ENCODE results near the gene GNAO1.

GNAO1 gene

DNA sequence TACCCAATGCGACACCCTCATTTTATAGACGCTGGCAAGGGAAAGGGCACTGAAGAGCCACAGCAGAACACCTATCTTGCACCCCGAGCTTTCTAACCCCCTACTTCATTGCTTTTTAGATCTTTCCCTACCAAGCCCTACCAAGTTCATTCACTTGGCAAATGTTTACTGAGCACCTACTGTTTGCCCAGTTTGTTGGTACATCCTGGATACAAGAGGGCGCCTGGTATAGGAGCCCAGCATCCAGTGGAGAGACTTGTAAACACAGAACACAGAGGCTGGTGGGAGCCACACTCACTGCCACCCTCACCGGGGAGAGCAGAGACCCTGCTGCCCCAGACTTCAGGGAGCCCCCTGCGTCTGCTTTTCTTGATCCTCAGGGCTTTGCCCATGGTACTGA is 112.6 kb downstream of the GNAO1 start:
- DNase-seq (ENCODE audit: low spot score), result no peak
- CTCF ChIA-PET, result interaction anchor here (0.7 to 1.4 kb wide), 2 partner anchors 15 to 113 kb away, joined by 3 to 7 read pairs; partner anchors contain the start of gene GNAO1
- TF ChIP-seq, protein P1, sequence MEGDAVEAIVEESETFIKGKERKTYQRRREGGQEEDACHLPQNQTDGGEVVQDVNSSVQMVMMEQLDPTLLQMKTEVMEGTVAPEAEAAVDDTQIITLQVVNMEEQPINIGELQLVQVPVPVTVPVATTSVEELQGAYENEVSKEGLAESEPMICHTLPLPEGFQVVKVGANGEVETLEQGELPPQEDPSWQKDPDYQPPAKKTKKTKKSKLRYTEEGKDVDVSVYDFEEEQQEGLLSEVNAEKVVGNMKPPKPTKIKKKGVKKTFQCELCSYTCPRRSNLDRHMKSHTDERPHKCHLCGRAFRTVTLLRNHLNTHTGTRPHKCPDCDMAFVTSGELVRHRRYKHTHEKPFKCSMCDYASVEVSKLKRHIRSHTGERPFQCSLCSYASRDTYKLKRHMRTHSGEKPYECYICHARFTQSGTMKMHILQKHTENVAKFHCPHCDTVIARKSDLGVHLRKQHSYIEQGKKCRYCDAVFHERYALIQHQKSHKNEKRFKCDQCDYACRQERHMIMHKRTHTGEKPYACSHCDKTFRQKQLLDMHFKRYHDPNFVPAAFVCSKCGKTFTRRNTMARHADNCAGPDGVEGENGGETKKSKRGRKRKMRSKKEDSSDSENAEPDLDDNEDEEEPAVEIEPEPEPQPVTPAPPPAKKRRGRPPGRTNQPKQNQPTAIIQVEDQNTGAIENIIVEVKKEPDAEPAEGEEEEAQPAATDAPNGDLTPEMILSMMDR (conservative IDR thresholded peaks at IDR 0.05; ENCODE audit: low read depth), result no peak
- no peak overlapping the region for H3K27ac ChIP-seq
- POLR2A ChIA-PET (ENCODE audit: low non-redundant PET), result no interaction called here

DNA sequence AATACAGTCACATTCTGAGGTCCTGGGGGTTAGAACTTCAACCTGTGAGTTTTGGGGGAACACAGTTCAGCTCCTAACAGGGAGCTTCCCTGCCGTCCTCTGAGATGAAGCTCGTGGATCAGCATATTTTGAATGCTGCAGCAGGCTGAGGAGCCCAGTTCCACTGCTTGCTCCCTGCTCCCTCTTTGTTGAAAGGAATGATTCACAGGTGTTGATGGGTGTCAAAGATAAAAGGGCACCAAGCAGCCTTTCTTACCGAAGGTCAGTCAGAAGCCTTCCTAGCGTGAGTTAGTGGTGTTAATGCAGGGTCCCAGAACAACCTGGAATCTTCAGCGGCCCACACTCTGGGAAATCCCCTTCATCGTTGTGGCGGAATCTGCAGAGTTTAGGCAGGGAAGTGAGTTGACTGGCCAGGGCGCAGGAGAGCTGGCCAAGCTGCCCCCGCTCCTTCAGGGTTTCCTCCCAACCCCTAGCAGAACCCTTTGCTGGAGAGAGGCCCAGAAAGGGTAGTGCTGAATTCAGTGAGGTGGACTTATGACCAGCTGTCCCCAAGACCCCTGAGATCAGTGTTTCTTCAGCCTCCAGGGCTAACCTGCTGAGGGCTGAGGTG is 114.8 kb downstream of the GNAO1 start:
- no peak for DNase-seq (ENCODE audit: low spot score)
- no peak overlapping the region for H3K27ac ChIP-seq
- TF ChIP-seq, protein P1 (conservative IDR thresholded peaks at IDR 0.05; ENCODE audit: low read depth), result no peak
- CTCF ChIA-PET, result interaction anchor here (1.1 kb wide), 1 partner anchor 362 kb away, joined by 3 read pairs; no protein-coding TSS in a partner anchor
- POLR2A ChIA-PET (ENCODE audit: low non-redundant PET), result no interaction called here

DNA sequence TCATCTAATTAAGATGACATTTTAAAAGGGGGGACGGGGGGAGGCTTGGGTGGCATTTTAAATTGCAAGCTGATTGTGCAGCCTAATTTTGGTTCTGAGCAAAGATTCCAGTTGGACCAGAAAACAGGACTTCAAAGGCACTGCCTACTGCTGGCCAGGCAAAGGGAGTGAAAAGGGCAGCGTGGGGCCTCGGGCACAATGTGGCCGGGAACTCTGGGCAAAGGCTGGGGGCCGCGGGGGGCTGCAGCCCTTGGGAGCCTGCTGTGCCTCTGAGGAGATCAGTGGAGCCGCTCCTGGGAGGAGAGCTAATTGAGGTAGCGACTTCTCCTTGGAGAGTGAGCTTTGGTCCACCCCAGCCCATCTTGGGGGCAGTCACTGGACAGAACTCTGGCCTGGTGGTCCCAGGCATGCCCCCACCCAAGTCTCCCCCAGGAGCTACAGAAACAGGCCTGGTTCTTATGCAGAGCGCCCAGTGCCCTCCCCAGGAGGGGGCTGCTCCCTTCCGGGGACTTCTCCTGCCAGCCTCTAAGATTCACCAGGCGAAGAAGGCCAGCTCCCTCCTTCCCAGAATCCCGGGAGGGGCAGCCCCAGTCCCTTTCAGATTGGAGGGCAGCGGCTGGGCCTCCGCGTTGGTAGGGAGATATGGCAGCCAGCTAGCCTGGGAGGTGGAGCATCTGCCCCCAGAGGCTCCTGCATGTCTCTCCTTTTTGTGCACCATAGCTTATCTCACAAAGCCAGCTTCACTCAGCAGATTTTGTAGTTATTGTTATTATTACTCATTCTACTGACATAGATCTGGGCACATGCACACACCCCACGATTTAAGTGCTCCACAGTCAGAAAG is 115.6 kb downstream of the GNAO1 start:
- no peak overlapping the region for H3K27ac ChIP-seq
- CTCF ChIA-PET, result interaction anchor here (0.6 to 1.1 kb wide), 3 partner anchors 67 to 842 kb away, joined by 3 read pairs; no protein-coding TSS in a partner anchor
- DNase-seq (ENCODE audit: low spot score), result no peak
- POLR2A ChIA-PET (ENCODE audit: low non-redundant PET), result no interaction called here
- TF ChIP-seq, protein P1 (conservative IDR thresholded peaks at IDR 0.05; ENCODE audit: low read depth), result no peak

DNA sequence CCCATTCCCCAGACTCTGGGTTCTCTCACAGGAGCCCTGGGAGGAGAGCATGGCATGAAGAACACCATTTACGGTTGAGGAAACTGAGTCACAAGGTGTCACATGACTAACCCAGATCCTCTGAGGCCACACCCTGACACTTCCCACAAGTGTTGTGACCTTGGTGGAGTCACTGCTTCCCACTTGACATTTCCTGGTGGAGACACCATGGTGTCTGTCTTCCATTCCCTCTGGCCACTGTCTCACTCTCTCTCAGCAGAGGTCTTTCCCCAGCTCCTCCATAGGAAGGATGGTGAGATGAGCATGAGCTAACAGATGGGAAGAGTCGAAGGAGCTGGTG is 116.2 kb downstream of the GNAO1 start:
- H3K27ac ChIP-seq, result no peak overlapping the region
- no peak for DNase-seq (ENCODE audit: low spot score)
- CTCF ChIA-PET, result interaction anchor here (0.5 kb wide), 1 partner anchor 171 kb away, joined by 4 read pairs; no protein-coding TSS in a partner anchor
- TF ChIP-seq, protein P1 (conservative IDR thresholded peaks at IDR 0.05; ENCODE audit: low read depth), result no peak
- POLR2A ChIA-PET (ENCODE audit: low non-redundant PET), result no interaction called here

DNA sequence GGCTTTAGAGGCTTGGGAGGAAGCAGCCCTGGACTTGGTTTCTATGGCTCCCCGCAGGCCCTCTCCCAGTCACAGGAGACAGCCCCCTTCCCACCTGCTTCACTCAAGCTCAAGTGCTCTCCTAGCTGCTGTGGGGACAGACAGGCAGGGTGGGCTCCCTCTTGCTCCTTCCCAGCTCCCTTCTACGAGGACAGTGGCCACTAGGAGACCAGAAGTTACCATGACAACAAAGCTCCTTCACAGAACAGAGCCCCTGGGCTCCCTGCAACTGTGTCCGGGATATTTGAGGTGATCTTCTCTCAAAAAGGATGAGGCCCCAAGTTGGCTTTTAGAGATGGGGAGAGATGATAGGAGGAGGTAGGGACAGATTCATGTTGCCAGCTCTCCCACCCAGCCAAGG is 117.7 kb downstream of the GNAO1 start:
- POLR2A ChIA-PET (ENCODE audit: low non-redundant PET), result no interaction called here

DNA sequence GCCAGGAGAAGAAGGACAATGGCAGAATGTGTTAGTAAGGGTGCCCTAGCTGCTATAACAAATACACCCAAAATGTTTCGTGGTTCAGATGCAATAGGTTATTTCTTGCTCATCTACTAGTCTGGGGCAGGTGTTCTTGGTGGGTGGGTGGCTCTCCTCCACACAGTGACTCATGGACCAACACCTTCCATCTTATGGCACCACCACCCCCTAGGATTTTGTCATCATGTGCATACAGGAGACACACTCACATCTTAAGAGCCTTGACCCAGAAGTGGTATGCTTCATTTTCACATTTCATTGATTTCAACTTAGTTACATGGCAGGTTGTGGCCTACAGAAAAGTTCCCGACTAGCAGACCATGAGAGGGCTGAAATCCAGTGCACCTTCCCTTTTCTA is 119.4 kb downstream of the GNAO1 start:
- no peak overlapping the region for H3K27ac ChIP-seq
- POLR2A ChIA-PET (ENCODE audit: low non-redundant PET), result no interaction called here
- CTCF ChIA-PET, result no interaction called here
- no peak for DNase-seq (ENCODE audit: low spot score)
- TF ChIP-seq, protein P1 (conservative IDR thresholded peaks at IDR 0.05; ENCODE audit: low read depth), result no peak

More for the DNA sequence above, 117.7 kb downstream of the GNAO1 start:
- H3K27ac ChIP-seq, result no peak overlapping the region
- TF ChIP-seq, protein P1 (conservative IDR thresholded peaks at IDR 0.05; ENCODE audit: low read depth), result no peak
- CTCF ChIA-PET, result no interaction called here
- no peak for DNase-seq (ENCODE audit: low spot score)

Measured in RWPE1 (cell line).